Astrocyte (in vitro differentiated cells and primary cell): Measurements from ENCODE around the gene SOCS1. TPM values are rescaled to one million over a fixed set of nuclear protein-coding genes. Genes with fewer than 3 reads are reported as not detected.

ENCODE experiments used
- DNase-seq: peaks from one replicate; pipeline ENCODE4 v3.0.0-alpha.2; 2010; ENCODE audit warnings: low read depth
- FAIRE-seq: peaks from 2 replicates; lab custom pipeline; 2011; peaks lifted over from hg19 to GRCh38; lab: Jason Lieb, UNC
- H2AFZ ChIP-seq: 2 replicates; pipeline ENCODE4 v1.6.0; 2012; ENCODE audit warnings: low read depth, low read length, inconsistent platforms
- H3K27ac ChIP-seq: 2 replicates; pipeline ENCODE4 v1.5.1; 2011; ENCODE audit warnings: low read depth, low read length, inconsistent platforms
- H3K27me3 ChIP-seq: 2 replicates; pipeline ENCODE4 v1.6.0; 2011; ENCODE audit warnings: low read length, inconsistent platforms; ENCODE audit not compliant: insufficient read depth
- H3K36me3 ChIP-seq: 2 replicates; pipeline ENCODE4 v1.5.1; 2011; ENCODE audit warnings: low read length, inconsistent platforms; ENCODE audit not compliant: insufficient read depth
- H3K4me1 ChIP-seq: 2 replicates; pipeline ENCODE4 v1.5.1; 2011; ENCODE audit warnings: low read length, inconsistent platforms; ENCODE audit not compliant: insufficient read depth
- H3K4me2 ChIP-seq: 2 replicates; pipeline ENCODE4 v1.6.0; 2012; ENCODE audit warnings: low read length, inconsistent platforms
- H3K4me3 ChIP-seq: 2 replicates; pipeline ENCODE4 v1.5.1; 2011; ENCODE audit warnings: low read depth, mild to moderate bottlenecking, low read length, inconsistent platforms; ENCODE audit not compliant: insufficient read depth
- H3K79me2 ChIP-seq: 2 replicates; pipeline ENCODE4 v1.6.0; 2012; ENCODE audit warnings: mild to moderate bottlenecking, low read length, inconsistent platforms; ENCODE audit not compliant: insufficient read depth
- H3K9ac ChIP-seq: 2 replicates; pipeline ENCODE4 v1.6.0; 2012; ENCODE audit warnings: mild to moderate bottlenecking, low read length, inconsistent platforms
- H3K9me3 ChIP-seq: 2 replicates; pipeline ENCODE4 v1.5.1; 2012; ENCODE audit warnings: low read depth, mild to moderate bottlenecking, low read length, inconsistent platforms; ENCODE audit not compliant: insufficient read depth
- H4K20me1 ChIP-seq: 2 replicates; pipeline ENCODE4 v1.6.0; 2012; ENCODE audit warnings: low read length, inconsistent platforms; ENCODE audit not compliant: insufficient read depth
- H3K27ac Mint-ChIP-seq: one replicate; pipeline ENCODE4 v1.8.0; 2021; ENCODE audit warnings: mild to moderate bottlenecking, mixed read lengths; ENCODE audit not compliant: unreplicated experiment
- H3K27me3 Mint-ChIP-seq: one replicate; pipeline ENCODE4 v1.8.0; 2021; ENCODE audit warnings: low read depth, mixed read lengths; ENCODE audit not compliant: unreplicated experiment
- H3K36me3 Mint-ChIP-seq: one replicate; pipeline ENCODE4 v1.8.0; 2021; ENCODE audit warnings: low read depth, mixed read lengths; ENCODE audit not compliant: unreplicated experiment
- H3K4me1 Mint-ChIP-seq: one replicate; pipeline ENCODE4 v1.8.0; 2021; ENCODE audit warnings: low read depth, mixed read lengths; ENCODE audit not compliant: unreplicated experiment
- H3K4me3 Mint-ChIP-seq: one replicate; pipeline ENCODE4 v1.8.0; 2021; ENCODE audit warnings: mild to moderate bottlenecking, moderate library complexity, mixed read lengths; ENCODE audit not compliant: unreplicated experiment
- H3K9me3 Mint-ChIP-seq: one replicate; pipeline ENCODE4 v1.8.0; 2021; ENCODE audit warnings: mild to moderate bottlenecking, mixed read lengths; ENCODE audit not compliant: unreplicated experiment
- CTCF ChIP-seq: IDR thresholded peaks from 2 replicates; pipeline ENCODE4 v1.5.1; 2011; ENCODE audit warnings: low read depth, mild to moderate bottlenecking, inconsistent platforms, low read length, moderate library complexity; ENCODE audit not compliant: insufficient read depth
- EZH2 ChIP-seq: IDR thresholded peaks from 2 replicates; pipeline ENCODE4 v1.6.1; 2012; ENCODE audit warnings: mild to moderate bottlenecking, low read length, inconsistent platforms; ENCODE audit not compliant: insufficient read depth
- total RNA-seq: library from RNA; stranded (reverse); gene quantifications from 2 replicates; pipeline ENCODE4 v1.2.1, GENCODE V29; 2021

The SOCS1 gene
- total RNA-seq, 1 donor from 2014 or later, result 16.0 TPM

DNA sequence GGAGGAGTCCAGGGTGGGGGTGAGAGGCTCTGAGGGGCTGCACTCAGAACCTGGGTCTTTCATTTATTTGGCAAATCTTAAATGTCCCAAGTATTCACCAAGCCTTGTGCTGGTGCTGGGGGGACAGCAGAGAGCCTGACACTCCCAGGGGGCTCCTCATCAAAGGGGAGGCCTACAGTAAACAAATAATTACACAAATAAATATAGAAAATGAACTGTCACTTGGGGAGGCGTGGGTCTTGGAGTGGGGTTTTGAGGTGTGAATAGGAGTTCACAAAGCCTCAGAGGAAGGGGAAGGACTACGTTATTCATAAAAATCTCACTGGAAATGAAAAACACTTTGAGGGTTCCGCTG is 40.3 kb upstream of the SOCS1 start:
- TF ChIP-seq EZH2 (no peak), CTCF (no peak)
- no peaks in the 10 kb centered on the region for H3K9me3 ChIP-seq
- no peak overlapping the region for H3K4me3 ChIP-seq
- peak overlapping the region; percentile 3 for H3K27ac Mint-ChIP-seq
- no peak overlapping the region for H3K9ac ChIP-seq
- no peak for DNase-seq
- H3K36me3 Mint-ChIP-seq, result no peaks in the 10 kb centered on the region
- FAIRE-seq, result no peak
- no peak overlapping the region for H2AFZ ChIP-seq
- H3K4me1 ChIP-seq, result peaks cover 15% of the 10 kb centered on the region
- H3K4me1 Mint-ChIP-seq, result peaks cover 16% of the 10 kb centered on the region
- H3K27ac ChIP-seq, result no peak overlapping the region
- no peaks in the 10 kb centered on the region for H3K27me3 ChIP-seq
- peaks cover 2% of the 10 kb centered on the region for H3K9me3 Mint-ChIP-seq
- H3K4me2 ChIP-seq, result no peak overlapping the region
- no peaks in the 10 kb centered on the region for H4K20me1 ChIP-seq
- no peaks in the 10 kb centered on the region for H3K79me2 ChIP-seq
- H3K4me3 Mint-ChIP-seq, result no peak overlapping the region
- H3K27me3 Mint-ChIP-seq, result peaks cover 10% of the 10 kb centered on the region
- no peaks in the 10 kb centered on the region for H3K36me3 ChIP-seq

DNA sequence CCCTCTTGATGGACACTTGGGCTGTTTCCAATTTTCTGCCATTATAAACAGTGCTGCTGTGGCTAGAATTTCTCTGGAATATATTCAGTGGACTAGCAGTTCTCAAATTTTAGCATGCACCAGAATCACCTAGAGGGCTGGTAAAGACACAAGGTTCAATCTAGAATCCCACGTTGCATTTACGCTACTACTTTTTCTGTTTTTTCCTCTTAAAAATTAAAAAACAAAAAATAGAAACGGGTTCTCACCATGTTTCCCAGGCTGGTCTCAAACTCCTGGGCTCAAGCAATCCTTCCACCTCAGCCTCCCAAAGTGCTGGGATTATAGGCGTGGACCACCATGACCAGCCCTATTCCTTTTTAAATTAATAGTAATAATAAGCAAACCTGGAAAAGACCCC is 39.7 kb upstream of the SOCS1 start:
- Histone ChIP-seq H3K9ac (no peak overlapping the region), H3K4me2 (no peak overlapping the region), H3K4me3 (no peak overlapping the region), H3K79me2 (no peaks in the 10 kb centered on the region), H4K20me1 (no peaks in the 10 kb centered on the region), H3K36me3 (no peaks in the 10 kb centered on the region), H3K4me1 (peaks cover 15% of the 10 kb centered on the region), H3K27me3 (no peaks in the 10 kb centered on the region), H3K9me3 (no peaks in the 10 kb centered on the region), H3K27ac (no peak overlapping the region), H2AFZ (no peak overlapping the region)
- DNase-seq, result no peak
- TF ChIP-seq EZH2, result no peak
- no peak for TF ChIP-seq CTCF
- FAIRE-seq, result no peak
- H3K27me3 Mint-ChIP-seq, result peaks cover 12% of the 10 kb centered on the region
- H3K4me3 Mint-ChIP-seq, result no peak overlapping the region
- no peaks in the 10 kb centered on the region for H3K36me3 Mint-ChIP-seq
- no peak overlapping the region for H3K27ac Mint-ChIP-seq
- H3K9me3 Mint-ChIP-seq, result peaks cover 2% of the 10 kb centered on the region
- peaks cover 16% of the 10 kb centered on the region for H3K4me1 Mint-ChIP-seq

- no peak overlapping the region for H3K9ac ChIP-seq
- TF ChIP-seq EZH2 (no peak), CTCF (no peak)
- no peaks in the 10 kb centered on the region for H4K20me1 ChIP-seq
- no peaks in the 10 kb centered on the region for H3K27me3 ChIP-seq
- peaks cover 8% of the 10 kb centered on the region for H3K4me1 ChIP-seq
- no peaks in the 10 kb centered on the region for H3K79me2 ChIP-seq
- H3K4me1 Mint-ChIP-seq, result peaks cover 10% of the 10 kb centered on the region
- H3K27ac ChIP-seq, result no peak overlapping the region
- no peaks in the 10 kb centered on the region for H3K36me3 ChIP-seq
- no peak overlapping the region for H3K4me3 ChIP-seq
- H3K27ac Mint-ChIP-seq, result no peak overlapping the region
- H3K9me3 Mint-ChIP-seq, result no peaks in the 10 kb centered on the region
- no peak overlapping the region for H3K4me3 Mint-ChIP-seq
- H2AFZ ChIP-seq, result no peak overlapping the region
- H3K36me3 Mint-ChIP-seq, result no peaks in the 10 kb centered on the region
- no peaks in the 10 kb centered on the region for H3K9me3 ChIP-seq
- DNase-seq (no peak), FAIRE-seq (no peak)
- H3K4me2 ChIP-seq, result no peak overlapping the region
- H3K27me3 Mint-ChIP-seq, result peaks cover 27% of the 10 kb centered on the region
Observed at GRCh38 chr16:11292076-11292748, 36.2 kb upstream of the SOCS1 start.
